T-helper 1 cell (primary cell): ENCODE measurements around the gene CD82.

Source experiments
- DNase-seq, 5 donors: peaks; one replicate each; pipeline ENCODE4 v3.0.0-alpha.2; 2012 to 2020
- total RNA-seq, 4 donors: gene quantifications; one replicate each; lab custom pipeline; 2026; lab: John Stamatoyannopoulos, UW

The CD82 gene
- 53.6 to 72.0 (median 57.4) reads per million in 4 donors for total RNA-seq

GRCh38 chr11:44565211-44565952 is at the start of gene CD82:
TSS of gene CD82 (plus strand) at chr11:44565663. CDS start at chr11:44594663, 29,000 bp downstream.
- DNase-seq, result peak; percentile 95 to 98 (median 95)

GRCh38 chr11:44516688-44517507 is 48.6 kb upstream of the CD82 start:
- DNase-seq, result no peak

GRCh38 chr11:44517541-44517940 is 47.9 kb upstream of the CD82 start:
- no peak for DNase-seq

GRCh38 chr11:44518968-44519550 is 46.4 kb upstream of the CD82 start:
- DNase-seq, result no peak

- no peak for DNase-seq
Observed at GRCh38 chr11:44519989-44520737, 45.3 kb upstream of the CD82 start.

GRCh38 chr11:44521148-44521547 is 44.3 kb upstream of the CD82 start:
- DNase-seq, result no peak

- DNase-seq, result no peak
Observed at GRCh38 chr11:44522294-44522693, 43.2 kb upstream of the CD82 start.

- no peak for DNase-seq
Observed at GRCh38 chr11:44524346-44524745, 41.1 kb upstream of the CD82 start.

- DNase-seq, result no peak
Observed at GRCh38 chr11:44524751-44525201, 40.7 kb upstream of the CD82 start.

GRCh38 chr11:44525473-44526252 is 39.8 kb upstream of the CD82 start:
- no peak for DNase-seq

- DNase-seq, result no peak
Observed at GRCh38 chr11:44526438-44526837, 39.0 kb upstream of the CD82 start.

- DNase-seq, result no peak
Observed at GRCh38 chr11:44527476-44527875, 38.0 kb upstream of the CD82 start.

GRCh38 chr11:44528103-44528502 is 37.4 kb upstream of the CD82 start:
- DNase-seq, result no peak

GRCh38 chr11:44528581-44528980 is 36.9 kb upstream of the CD82 start:
- DNase-seq, result no peak

GRCh38 chr11:44529895-44530412 is 35.5 kb upstream of the CD82 start:
- no peak for DNase-seq

GRCh38 chr11:44530413-44531115 is 34.9 kb upstream of the CD82 start:
- peak in 1 of 5 donors; percentile 95 for DNase-seq

GRCh38 chr11:44531116-44531504 is 34.4 kb upstream of the CD82 start:
- DNase-seq, result no peak

- DNase-seq, result peak in 1 of 5 donors; percentile 54
Observed at GRCh38 chr11:44531636-44532035, 33.8 kb upstream of the CD82 start.

- DNase-seq, result no peak
Observed at GRCh38 chr11:44532809-44533208, 32.7 kb upstream of the CD82 start.

GRCh38 chr11:44533921-44534711 is 31.3 kb upstream of the CD82 start:
- DNase-seq, result no peak
